DOHH2 (cell line): ENCODE results near the gene FNIP1.

ENCODE experiments used
- CTCF ChIP-seq: fragments of 200-600 bp; sonication (generic); IDR thresholded peaks from one replicate; pipeline ENCODE4 v1.5.1; 2014; ENCODE audit warnings: antibody characterized with exemption, mild to moderate bottlenecking, low read depth, low read length; ENCODE audit not compliant: poor library complexity, severe bottlenecking
- EZH2phosphoT487 ChIP-seq: fragments of 200-600 bp; sonication (generic); IDR thresholded peaks from 2 replicates; pipeline ENCODE4 v1.6.1; 2017; ENCODE audit warnings: borderline replicate concordance, mild to moderate bottlenecking, antibody characterized with exemption, low read length, moderate library complexity, mixed read lengths

- TF ChIP-seq CTCF, result no peak
- no peak for TF ChIP-seq EZH2phosphoT487
Measured at GRCh38 chr5:131617140-131617822, 179.5 kb downstream of the FNIP1 start.
